Panc1 (cell line): Measurements from ENCODE around the gene RPLP1.

Experiments
- REST ChIP-seq, 2 experiments: IDR thresholded peaks; 2 replicates each; pipeline ENCODE4 v1.6.1; 2011 to 2012; ENCODE audit warnings: low read depth in 2 of 2, control low read depth in 1 of 2, low read length in 1 of 2, mild to moderate bottlenecking in 1 of 2, moderate library complexity in 1 of 2; ENCODE audit not compliant: insufficient read depth in 1 of 2
- TCF7L2 ChIP-seq: IDR thresholded peaks from 2 replicates; pipeline ENCODE4 v1.6.1; 2011; ENCODE audit warnings: mild to moderate bottlenecking, low read depth, low read length, inconsistent platforms
- TF ChIP-seq, protein P1 (sequence below): fragments of 450-650 bp; IDR thresholded peaks from 2 replicates; pipeline ENCODE4 v1.5.1; 2017; ENCODE audit warnings: mild to moderate bottlenecking

DNA sequence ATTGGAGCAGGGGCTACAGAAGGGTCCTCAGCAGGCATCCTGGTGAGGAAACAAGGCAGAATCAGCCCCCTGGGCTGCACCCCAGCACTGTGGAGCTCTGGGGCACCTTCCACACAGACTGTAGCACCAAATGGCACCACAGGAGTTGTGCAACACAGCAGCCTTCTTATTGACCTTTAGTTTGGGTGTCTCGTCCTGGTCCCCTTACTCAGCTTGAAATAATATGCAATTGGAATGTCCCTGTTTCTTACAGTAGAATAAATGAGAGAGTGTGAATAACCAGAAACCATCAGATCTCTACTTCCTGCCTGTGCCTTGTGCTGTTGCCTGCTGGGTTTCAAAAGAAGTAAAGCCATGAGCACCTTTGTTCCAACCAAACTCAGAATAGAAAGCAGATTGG, 44.5 kb downstream of the RPLP1 start:
- TF ChIP-seq, protein P1, sequence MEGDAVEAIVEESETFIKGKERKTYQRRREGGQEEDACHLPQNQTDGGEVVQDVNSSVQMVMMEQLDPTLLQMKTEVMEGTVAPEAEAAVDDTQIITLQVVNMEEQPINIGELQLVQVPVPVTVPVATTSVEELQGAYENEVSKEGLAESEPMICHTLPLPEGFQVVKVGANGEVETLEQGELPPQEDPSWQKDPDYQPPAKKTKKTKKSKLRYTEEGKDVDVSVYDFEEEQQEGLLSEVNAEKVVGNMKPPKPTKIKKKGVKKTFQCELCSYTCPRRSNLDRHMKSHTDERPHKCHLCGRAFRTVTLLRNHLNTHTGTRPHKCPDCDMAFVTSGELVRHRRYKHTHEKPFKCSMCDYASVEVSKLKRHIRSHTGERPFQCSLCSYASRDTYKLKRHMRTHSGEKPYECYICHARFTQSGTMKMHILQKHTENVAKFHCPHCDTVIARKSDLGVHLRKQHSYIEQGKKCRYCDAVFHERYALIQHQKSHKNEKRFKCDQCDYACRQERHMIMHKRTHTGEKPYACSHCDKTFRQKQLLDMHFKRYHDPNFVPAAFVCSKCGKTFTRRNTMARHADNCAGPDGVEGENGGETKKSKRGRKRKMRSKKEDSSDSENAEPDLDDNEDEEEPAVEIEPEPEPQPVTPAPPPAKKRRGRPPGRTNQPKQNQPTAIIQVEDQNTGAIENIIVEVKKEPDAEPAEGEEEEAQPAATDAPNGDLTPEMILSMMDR, result no peak
- TF ChIP-seq TCF7L2, result no peak
- TF ChIP-seq REST (IDR thresholded peaks at IDR 0.05; ENCODE audit: insufficient read depth in 1 of 2, low read depth in 2 of 2, low read length in 1 of 2), result no peak
